NCI-H146 treated with DMSO at 0.1 percent for 48 hours (cell line): Measurements from ENCODE around the gene XKR7.
"Not testable (repeated sequence)": the region's sequence is repeated elsewhere in the genome, so short reads cannot be mapped to it uniquely, and the experiment has no call there.

Experiments
- DNase-seq: peaks from one replicate; lab custom pipeline; 2025; ENCODE audit not compliant: unreplicated experiment; lab: John Stamatoyannopoulos, UW

The XKR7 gene

GRCh38 chr20:31967830-31968249 lies at the start of gene XKR7:
TSS of gene XKR7 (plus strand) at chr20:31968151. CDS start at chr20:31968176, 25 bp downstream.
- peak; percentile 88 for DNase-seq

GRCh38 chr20:31918466-31919105 lies 49.4 kb upstream of the XKR7 start:
- no peak for DNase-seq

GRCh38 chr20:31919410-31920155 lies 48.4 kb upstream of the XKR7 start:
- no peak for DNase-seq

GRCh38 chr20:31920275-31920855 lies 47.6 kb upstream of the XKR7 start:
- DNase-seq: no peak

GRCh38 chr20:31921480-31921879 lies 46.5 kb upstream of the XKR7 start:
- DNase-seq: not testable (repeated sequence)

- DNase-seq: no peak
Observed at GRCh38 chr20:31922181-31922580, 45.8 kb upstream of the XKR7 start.

- no peak for DNase-seq
Observed at GRCh38 chr20:31922588-31922987, 45.4 kb upstream of the XKR7 start.

GRCh38 chr20:31923388-31924331 lies 44.3 kb upstream of the XKR7 start:
- no peak for DNase-seq

- no peak for DNase-seq
Observed at GRCh38 chr20:31924561-31924960, 43.4 kb upstream of the XKR7 start.

GRCh38 chr20:31925631-31926030 lies 42.3 kb upstream of the XKR7 start:
- no peak for DNase-seq

GRCh38 chr20:31926493-31926892 lies 41.5 kb upstream of the XKR7 start:
- no peak for DNase-seq

GRCh38 chr20:31927627-31928159 lies 40.3 kb upstream of the XKR7 start:
- DNase-seq: no peak

- not testable (repeated sequence) for DNase-seq
Observed at GRCh38 chr20:31929631-31930030, 38.3 kb upstream of the XKR7 start.

GRCh38 chr20:31930779-31931178 lies 37.2 kb upstream of the XKR7 start:
- DNase-seq: no peak

- no peak for DNase-seq
Observed at GRCh38 chr20:31933698-31934097, 34.3 kb upstream of the XKR7 start.

- DNase-seq: no peak
Observed at GRCh38 chr20:31934491-31934890, 33.5 kb upstream of the XKR7 start.

- DNase-seq: no peak
Observed at GRCh38 chr20:31934968-31935764, 32.8 kb upstream of the XKR7 start.

GRCh38 chr20:31936420-31936819 lies 31.5 kb upstream of the XKR7 start:
- DNase-seq: no peak

- no peak for DNase-seq
Observed at GRCh38 chr20:31937820-31938219, 30.1 kb upstream of the XKR7 start.

- no peak for DNase-seq
Observed at GRCh38 chr20:31939661-31940060, 28.3 kb upstream of the XKR7 start.
